Neural cell (in vitro differentiated cells): ENCODE results near the gene PRDM4.

ENCODE experiments used
- EP300 ChIP-seq: fragments of 450-650 bp; conservative IDR thresholded peaks from 2 replicates; pipeline ENCODE4 v1.6.1; 2014; ENCODE audit warnings: antibody characterized with exemption, mild to moderate bottlenecking, moderate library complexity; ENCODE audit not compliant: poor library complexity, severe bottlenecking
- EZH2 ChIP-seq: fragments of 200-600, 300-800 bp; shearing (Covaris generic), sonication (generic); IDR thresholded peaks from 2 replicates; pipeline ENCODE4 v1.6.1; 2014; ENCODE audit warnings: antibody characterized with exemption, low read length, borderline replicate concordance, mild to moderate bottlenecking; ENCODE audit not compliant: insufficient read depth, poor library complexity, severe bottlenecking
- MXI1 ChIP-seq: fragments of 450-650 bp; conservative IDR thresholded peaks from 2 replicates; pipeline ENCODE4 v1.6.1; 2014; ENCODE audit warnings: antibody characterized with exemption, mild to moderate bottlenecking; ENCODE audit not compliant: poor library complexity, severe bottlenecking
- POLR2AphosphoS5 ChIP-seq: IDR thresholded peaks from 2 replicates; pipeline ENCODE4 v1.6.1; 2012
- RAD21 ChIP-seq: fragments of 450-650 bp; conservative IDR thresholded peaks from 2 replicates; pipeline ENCODE4 v1.6.1; 2014; ENCODE audit warnings: antibody characterized with exemption, mild to moderate bottlenecking, moderate library complexity
- SMC3 ChIP-seq: fragments of 450-650 bp; conservative IDR thresholded peaks from 2 replicates; pipeline ENCODE4 v1.6.1; 2014; ENCODE audit warnings: antibody characterized with exemption, mild to moderate bottlenecking, moderate library complexity; ENCODE audit not compliant: poor library complexity
- TAF1 ChIP-seq: IDR thresholded peaks from 2 replicates; pipeline ENCODE4 v1.6.1; 2012; ENCODE audit warnings: low read depth
- TF ChIP-seq, protein P1 (sequence below): fragments of 450-650 bp; IDR thresholded peaks from 2 replicates; pipeline ENCODE4 v1.5.1; 2014; ENCODE audit warnings: antibody characterized with exemption, mild to moderate bottlenecking, moderate library complexity; ENCODE audit not compliant: poor library complexity, severe bottlenecking
- TF ChIP-seq, protein P2 (sequence below): IDR thresholded peaks from 2 replicates; pipeline ENCODE4 v1.6.1; 2012; ENCODE audit warnings: borderline replicate concordance

DNA sequence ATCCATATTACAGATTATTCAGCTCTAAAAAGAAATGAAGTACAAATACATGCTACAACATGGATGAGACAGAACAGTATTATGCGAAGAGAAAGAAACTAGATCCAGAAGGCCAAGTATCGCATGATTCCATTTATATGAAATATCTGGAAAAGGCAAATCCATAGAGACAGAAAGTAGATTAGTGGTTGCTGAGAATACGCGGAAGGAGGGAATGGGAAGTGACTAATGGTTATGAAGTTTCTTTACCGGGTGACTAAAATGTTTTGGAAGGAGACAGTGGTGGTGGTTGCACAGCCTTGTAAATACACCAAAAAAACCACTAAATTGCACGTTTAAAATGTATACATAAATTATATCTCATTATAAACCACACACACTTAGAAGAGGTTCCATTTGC is 12.5 kb downstream of the PRDM4 start:
- TF ChIP-seq POLR2AphosphoS5: no peak
- TF ChIP-seq, protein P1, sequence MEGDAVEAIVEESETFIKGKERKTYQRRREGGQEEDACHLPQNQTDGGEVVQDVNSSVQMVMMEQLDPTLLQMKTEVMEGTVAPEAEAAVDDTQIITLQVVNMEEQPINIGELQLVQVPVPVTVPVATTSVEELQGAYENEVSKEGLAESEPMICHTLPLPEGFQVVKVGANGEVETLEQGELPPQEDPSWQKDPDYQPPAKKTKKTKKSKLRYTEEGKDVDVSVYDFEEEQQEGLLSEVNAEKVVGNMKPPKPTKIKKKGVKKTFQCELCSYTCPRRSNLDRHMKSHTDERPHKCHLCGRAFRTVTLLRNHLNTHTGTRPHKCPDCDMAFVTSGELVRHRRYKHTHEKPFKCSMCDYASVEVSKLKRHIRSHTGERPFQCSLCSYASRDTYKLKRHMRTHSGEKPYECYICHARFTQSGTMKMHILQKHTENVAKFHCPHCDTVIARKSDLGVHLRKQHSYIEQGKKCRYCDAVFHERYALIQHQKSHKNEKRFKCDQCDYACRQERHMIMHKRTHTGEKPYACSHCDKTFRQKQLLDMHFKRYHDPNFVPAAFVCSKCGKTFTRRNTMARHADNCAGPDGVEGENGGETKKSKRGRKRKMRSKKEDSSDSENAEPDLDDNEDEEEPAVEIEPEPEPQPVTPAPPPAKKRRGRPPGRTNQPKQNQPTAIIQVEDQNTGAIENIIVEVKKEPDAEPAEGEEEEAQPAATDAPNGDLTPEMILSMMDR: no peak
- no peak for TF ChIP-seq EZH2
- no peak for TF ChIP-seq MXI1
- TF ChIP-seq EP300: no peak
- no peak for TF ChIP-seq RAD21
- no peak for TF ChIP-seq SMC3
- TF ChIP-seq, protein P2, sequence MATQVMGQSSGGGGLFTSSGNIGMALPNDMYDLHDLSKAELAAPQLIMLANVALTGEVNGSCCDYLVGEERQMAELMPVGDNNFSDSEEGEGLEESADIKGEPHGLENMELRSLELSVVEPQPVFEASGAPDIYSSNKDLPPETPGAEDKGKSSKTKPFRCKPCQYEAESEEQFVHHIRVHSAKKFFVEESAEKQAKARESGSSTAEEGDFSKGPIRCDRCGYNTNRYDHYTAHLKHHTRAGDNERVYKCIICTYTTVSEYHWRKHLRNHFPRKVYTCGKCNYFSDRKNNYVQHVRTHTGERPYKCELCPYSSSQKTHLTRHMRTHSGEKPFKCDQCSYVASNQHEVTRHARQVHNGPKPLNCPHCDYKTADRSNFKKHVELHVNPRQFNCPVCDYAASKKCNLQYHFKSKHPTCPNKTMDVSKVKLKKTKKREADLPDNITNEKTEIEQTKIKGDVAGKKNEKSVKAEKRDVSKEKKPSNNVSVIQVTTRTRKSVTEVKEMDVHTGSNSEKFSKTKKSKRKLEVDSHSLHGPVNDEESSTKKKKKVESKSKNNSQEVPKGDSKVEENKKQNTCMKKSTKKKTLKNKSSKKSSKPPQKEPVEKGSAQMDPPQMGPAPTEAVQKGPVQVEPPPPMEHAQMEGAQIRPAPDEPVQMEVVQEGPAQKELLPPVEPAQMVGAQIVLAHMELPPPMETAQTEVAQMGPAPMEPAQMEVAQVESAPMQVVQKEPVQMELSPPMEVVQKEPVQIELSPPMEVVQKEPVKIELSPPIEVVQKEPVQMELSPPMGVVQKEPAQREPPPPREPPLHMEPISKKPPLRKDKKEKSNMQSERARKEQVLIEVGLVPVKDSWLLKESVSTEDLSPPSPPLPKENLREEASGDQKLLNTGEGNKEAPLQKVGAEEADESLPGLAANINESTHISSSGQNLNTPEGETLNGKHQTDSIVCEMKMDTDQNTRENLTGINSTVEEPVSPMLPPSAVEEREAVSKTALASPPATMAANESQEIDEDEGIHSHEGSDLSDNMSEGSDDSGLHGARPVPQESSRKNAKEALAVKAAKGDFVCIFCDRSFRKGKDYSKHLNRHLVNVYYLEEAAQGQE: no peak
- TF ChIP-seq TAF1: no peak
